H1 (cell line): ENCODE measurements around the gene CLRN1. TPM values are rescaled to one million over a fixed set of nuclear protein-coding genes. Genes with fewer than 3 reads are reported as not detected.

Source experiments
- CTCF ChIA-PET: fragments of 300-600 bp; sonication (Branson Sonifier 250); formaldehyde crosslinking; loops from one replicate; lab custom pipeline; 2021; ENCODE audit not compliant: partially characterized antibody; lab: Charles Lee
- POLR2A ChIA-PET: fragments of 300-600 bp; sonication (Branson Sonifier 250); formaldehyde crosslinking; loops from one replicate; lab custom pipeline; 2021; ENCODE audit warnings: inconsistent platforms; ENCODE audit not compliant: partially characterized antibody; lab: Charles Lee
- DNase-seq, 2 experiments: peaks; one replicate each; pipeline versions ENCODE4 v3.0.0 to v3.0.0-alpha.2; 2010 to 2022; ENCODE audit warnings: low spot score in 2 of 2, low read depth in 1 of 2, mixed read lengths in 1 of 2
- FAIRE-seq: peaks from 2 replicates; lab custom pipeline; 2011; peaks lifted over from hg19 to GRCh38; lab: Jason Lieb, UNC
- H2AFZ ChIP-seq: 2 replicates; pipeline ENCODE4 v1.8.1; 2012; ENCODE audit warnings: low read length, inconsistent platforms
- H2AK5ac ChIP-seq: 2 replicates; pipeline ENCODE4 v1.6.1; 2013; ENCODE audit warnings: low read depth, low read length
- H2BK120ac ChIP-seq: replicated peaks from 2 replicates; pipeline ENCODE3; 2013; ENCODE audit warnings: low read depth, low read length, inconsistent platforms
- H2BK12ac ChIP-seq: 2 replicates; pipeline ENCODE4 v1.6.1; 2013; ENCODE audit warnings: low read depth, low read length
- H2BK15ac ChIP-seq: 2 replicates; pipeline ENCODE4 v1.6.1; 2013; ENCODE audit warnings: low read length
- H2BK20ac ChIP-seq: 2 replicates; pipeline ENCODE4 v1.6.1; 2013; ENCODE audit warnings: low read length
- H2BK5ac ChIP-seq: 2 replicates; pipeline ENCODE4 v1.6.1; 2013; ENCODE audit warnings: low read depth, low read length
- H3K14ac ChIP-seq: 2 replicates; pipeline ENCODE4 v1.6.1; 2013; ENCODE audit warnings: inconsistent platforms; ENCODE audit not compliant: insufficient read length
- H3K18ac ChIP-seq: 2 replicates; pipeline ENCODE4 v1.6.1; 2013; ENCODE audit warnings: low read length; ENCODE audit errors: extremely low read depth
- H3K23ac ChIP-seq: 2 replicates; pipeline ENCODE4 v1.6.1; 2013; ENCODE audit warnings: inconsistent platforms; ENCODE audit not compliant: insufficient read length
- H3K23me2 ChIP-seq: 2 replicates; pipeline ENCODE4 v1.6.1; 2013; ENCODE audit warnings: low read depth, low read length
- H3K27ac ChIP-seq: 2 replicates; pipeline ENCODE4 v1.6.1; 2011; ENCODE audit warnings: low read depth, low read length, inconsistent platforms
- H3K27me3 ChIP-seq, 4 experiments: replicated peaks in 1 of 4; 1 replicate in 1 of 4; 2 replicates in 3 of 4; pipeline versions ENCODE4 v1.6.1 to v1.8.1; 2011 to 2013; ENCODE audit warnings: low read length in 3 of 4, mild to moderate bottlenecking in 3 of 4, inconsistent platforms in 2 of 4, mixed read lengths in 2 of 4, moderate library complexity in 1 of 4; ENCODE audit not compliant: control insufficient read depth in 3 of 4, insufficient read depth in 3 of 4; ENCODE audit errors: extremely low read depth in 1 of 4
- H3K36me3 ChIP-seq, 4 experiments: 2 replicates each; pipeline versions ENCODE4 v1.6.1 to v1.8.1; 2011 to 2013; ENCODE audit warnings: mild to moderate bottlenecking in 4 of 4, low read length in 3 of 4, moderate library complexity in 2 of 4, control low read depth in 1 of 4, inconsistent platforms in 1 of 4; ENCODE audit not compliant: insufficient read depth in 4 of 4, control insufficient read depth in 2 of 4
- H3K4ac ChIP-seq: replicated peaks from 2 replicates; pipeline ENCODE3; 2013; ENCODE audit warnings: low read length, low read depth, mixed read lengths, inconsistent platforms; ENCODE audit not compliant: insufficient read length
- H3K4me1 ChIP-seq, 4 experiments: replicated peaks in 1 of 4; 1 replicate in 1 of 4; 2 replicates in 3 of 4; pipeline versions ENCODE4 v1.6.1 to v1.8.1; 2011 to 2013; ENCODE audit warnings: low read length in 3 of 4, inconsistent platforms in 2 of 4, mixed read lengths in 1 of 4; ENCODE audit not compliant: insufficient read depth in 4 of 4, control insufficient read depth in 3 of 4
- H3K4me2 ChIP-seq, 2 experiments: 2 replicates each; pipeline versions ENCODE4 v1.6.1 to v1.8.1; 2011 to 2013; ENCODE audit warnings: low read depth in 2 of 2, low read length in 2 of 2, control low read depth in 1 of 2, inconsistent platforms in 1 of 2, mild to moderate bottlenecking in 1 of 2; ENCODE audit not compliant: insufficient read depth in 1 of 2
- H3K4me3 ChIP-seq, 4 experiments: fragments of 200-600, 300-600 bp in 1 of 4; sonication (generic), shearing (Covaris generic), sonication (Bioruptor Twin) in 1 of 4; 2 replicates each; pipeline versions ENCODE4 v1.5.1 to v1.8.1; 2011 to 2016; ENCODE audit warnings: low read length in 4 of 4, low read depth in 3 of 4, control low read depth in 2 of 4, inconsistent platforms in 2 of 4, mild to moderate bottlenecking in 2 of 4, mixed read lengths in 1 of 4, moderate library complexity in 1 of 4; ENCODE audit not compliant: insufficient read depth in 2 of 4; ENCODE audit errors: extremely low read depth in 1 of 4
- H3K56ac ChIP-seq: replicated peaks from 2 replicates; pipeline ENCODE3; 2013; ENCODE audit warnings: low read depth, mild to moderate bottlenecking, mixed read lengths, low read length, inconsistent platforms; ENCODE audit not compliant: insufficient read length
- H3K79me1 ChIP-seq: 2 replicates; pipeline ENCODE4 v1.6.1; 2013; ENCODE audit warnings: low read depth, low read length, control low read depth
- H3K79me2 ChIP-seq, 2 experiments: 2 replicates each; pipeline versions ENCODE4 v1.6.1 to v1.8.1; 2012 to 2013; ENCODE audit warnings: low read length in 2 of 2, mild to moderate bottlenecking in 2 of 2, inconsistent platforms in 1 of 2; ENCODE audit not compliant: insufficient read depth in 2 of 2, control insufficient read depth in 1 of 2
- H3K9ac ChIP-seq, 4 experiments: replicated peaks in 1 of 4; 1 replicate in 1 of 4; 2 replicates in 3 of 4; pipeline versions ENCODE4 v1.6.1 to v1.8.1; 2011 to 2013; ENCODE audit warnings: low read depth in 3 of 4, low read length in 3 of 4, control low read depth in 2 of 4, mild to moderate bottlenecking in 2 of 4, moderate library complexity in 2 of 4, inconsistent platforms in 1 of 4; ENCODE audit errors: extremely low read depth in 1 of 4
- H3K9me3 ChIP-seq, 2 experiments: 2 replicates each; pipeline versions ENCODE4 v1.6.1 to v1.8.1; 2012 to 2013; ENCODE audit warnings: mild to moderate bottlenecking in 2 of 2, moderate library complexity in 2 of 2, control low read depth in 1 of 2, inconsistent platforms in 1 of 2, low read depth in 1 of 2, low read length in 1 of 2, mixed read lengths in 1 of 2; ENCODE audit not compliant: insufficient read depth in 2 of 2
- H4K20me1 ChIP-seq, 2 experiments: replicated peaks in 1 of 2; 2 replicates each; pipeline versions ENCODE3 to v1.8.1; 2011 to 2013; ENCODE audit warnings: inconsistent platforms in 2 of 2, low read length in 2 of 2, mild to moderate bottlenecking in 1 of 2; ENCODE audit not compliant: insufficient read depth in 2 of 2, control insufficient read depth in 1 of 2
- H4K5ac ChIP-seq: 2 replicates; pipeline ENCODE4 v1.6.1; 2013; ENCODE audit warnings: low read length, low read depth, mixed read lengths, inconsistent platforms; ENCODE audit not compliant: insufficient read length
- H4K8ac ChIP-seq: 2 replicates; pipeline ENCODE4 v1.8.0; 2013; ENCODE audit warnings: mild to moderate bottlenecking, moderate library complexity, low read length, inconsistent platforms; ENCODE audit not compliant: insufficient read depth; ENCODE audit errors: extremely low read depth
- H4K91ac ChIP-seq: replicated peaks from 2 replicates; pipeline ENCODE3; 2013; ENCODE audit warnings: low read length, mixed read lengths, inconsistent platforms; ENCODE audit not compliant: insufficient read length
- BCL11A ChIP-seq, 2 experiments: IDR thresholded peaks; one replicate each; pipeline ENCODE4 v1.6.1; 2011; ENCODE audit warnings: low read depth in 2 of 2, low read length in 2 of 2, mild to moderate bottlenecking in 2 of 2
- CHD1 ChIP-seq: IDR thresholded peaks from 2 replicates; pipeline ENCODE4 v1.6.1; 2012; ENCODE audit warnings: low read depth, low read length, improper control_type of control experiment
- NANOG ChIP-seq: IDR thresholded peaks from 2 replicates; pipeline ENCODE4 v1.6.1; 2011; ENCODE audit warnings: low read length, low read depth, mild to moderate bottlenecking, inconsistent platforms; ENCODE audit not compliant: insufficient read depth, poor library complexity, severe bottlenecking
- RBBP5 ChIP-seq: IDR thresholded peaks from 2 replicates; pipeline ENCODE4 v1.7.1; 2012; ENCODE audit warnings: low read depth, mild to moderate bottlenecking, inconsistent platforms, low read length, moderate library complexity, borderline replicate concordance
- RNF2 ChIP-seq: fragments of 200-900, 300-1000 bp; sonication (generic); IDR thresholded peaks from 2 replicates; pipeline ENCODE4 v1.7.1; 2016; ENCODE audit warnings: borderline replicate concordance, low read depth, mild to moderate bottlenecking, antibody characterized with exemption, low read length; ENCODE audit not compliant: poor library complexity, severe bottlenecking; ENCODE audit errors: missing control alignments
- SRF ChIP-seq: IDR thresholded peaks from 2 replicates; pipeline ENCODE4 v1.6.1; 2011; ENCODE audit warnings: mild to moderate bottlenecking, low read depth, low read length, moderate library complexity
- TAF7 ChIP-seq: optimal IDR thresholded peaks from 2 replicates; pipeline ENCODE3; 2011; ENCODE audit warnings: low read depth, mild to moderate bottlenecking, inconsistent platforms, low read length, moderate library complexity, borderline replicate concordance
- TBP ChIP-seq: IDR thresholded peaks from 2 replicates; pipeline ENCODE4 v1.6.1; 2011; ENCODE audit warnings: low read depth, low read length, improper control_type of control experiment
- TCF12 ChIP-seq: IDR thresholded peaks from 2 replicates; pipeline ENCODE4 v1.6.1; 2011; ENCODE audit warnings: low read depth, mild to moderate bottlenecking, low read length
- USF2 ChIP-seq: IDR thresholded peaks from 2 replicates; pipeline ENCODE4 v1.6.1; 2011; ENCODE audit warnings: low read length, improper control_type of control experiment
- WGBS, 2 experiments: shearing (Covaris generic) in 1 of 2; methylation state at CpG; one replicate each; pipeline versions ENCODE4 v1.1.6 to v1.1.7; 2013 to 2015; ENCODE audit warnings: low lambda C conversion rate in 2 of 2, mixed read lengths in 2 of 2, inconsistent platforms in 1 of 2, low coverage in 1 of 2, missing lambda C conversion rate in 1 of 2; ENCODE audit not compliant: insufficient replicate concordance in 2 of 2, insufficient coverage in 1 of 2, insufficient read length in 1 of 2; ENCODE audit errors: extremely low coverage in 1 of 2, missing lambda C conversion rate in 1 of 2; 5-methylcytosine and 5-hydroxymethylcytosine counted together
- polyA plus RNA-seq, 7 experiments: library from polyadenylated mRNA; depleted of rRNA in 3 of 7; stranded (reverse) in 5 of 7; unstranded in 2 of 7; fragments of >200 nt in 5 of 7; fragments of 200-250 nt in 2 of 7; gene quantifications; 1 replicate in 5 of 7; 2 replicates in 1 of 7; 4 replicates in 1 of 7; pipeline versions ENCODE4 v1.2.1 to v1.2.3, GENCODE V29; 2011 to 2013; ENCODE audit warnings: missing spikeins in 2 of 7, mixed read lengths in 2 of 7
- total RNA-seq: library from RNA; stranded (reverse); fragmentation: NEBNext Ultra II Directional; extraction: Animal tissue kit (Norgen Biotek cat#: 25700); gene quantifications from 2 replicates; pipeline ENCODE4 v1.2.1, GENCODE V29; 2021

CLRN1 gene
- total and polyA plus RNA-seq, 2 of the 8 experiments (the other 6 are each of a cell fraction or from before 2014, with no cell fraction given) = 0.20 to 0.35 TPM

DNA sequence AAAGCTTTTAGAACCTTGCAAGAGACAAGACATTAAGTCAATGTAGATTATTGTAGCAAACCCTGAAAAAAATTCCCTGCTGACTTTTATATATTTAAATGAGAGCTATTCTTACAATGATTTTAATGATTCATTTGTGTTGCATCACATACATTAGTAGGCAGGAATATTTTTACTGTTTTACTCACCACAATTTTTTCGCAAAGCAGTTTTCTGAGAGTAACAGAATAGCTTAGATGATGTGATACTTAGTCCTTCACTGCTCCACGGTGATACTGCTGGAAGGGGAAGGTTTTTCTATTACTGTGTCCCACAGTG lies 43.9 kb upstream of the CLRN1 start:
- DNase-seq = no peak
- Histone ChIP-seq H2AFZ (no peak overlapping the region), H3K23me2 (no peaks in the 10 kb centered on the region)

More for the DNA sequence above, 43.9 kb upstream of the CLRN1 start:
- WGBS, 2 experiments = 94% methylated on average over 2 of the region's 2 CpGs; no CpG with 5 or more reads in 1 of the 2 experiments
- H3K4me2 ChIP-seq = no peak overlapping the region
- no peaks in the 10 kb centered on the region for H3K36me3 ChIP-seq
- H3K56ac ChIP-seq = no peak overlapping the region
- no peak overlapping the region for H4K8ac ChIP-seq
- FAIRE-seq = no peak
- no peak overlapping the region for H3K4me3 ChIP-seq
- H4K5ac ChIP-seq = no peak overlapping the region
- H3K23ac ChIP-seq = no peak overlapping the region
- H3K79me1 ChIP-seq = no peaks in the 10 kb centered on the region
- H2BK15ac ChIP-seq = no peak overlapping the region
- H3K4ac ChIP-seq = no peak overlapping the region
- no peak overlapping the region for H4K91ac ChIP-seq
- H2BK120ac ChIP-seq = no peak overlapping the region
- H3K18ac ChIP-seq = no peak overlapping the region
- no peaks in the 10 kb centered on the region for H4K20me1 ChIP-seq
- H3K27ac ChIP-seq = no peak overlapping the region
- H3K9me3 ChIP-seq = no peaks in the 10 kb centered on the region
- no peak overlapping the region for H2BK20ac ChIP-seq
- no peak overlapping the region for H3K9ac ChIP-seq
- H2BK5ac ChIP-seq = no peak overlapping the region
- H3K4me1 ChIP-seq = peaks cover 0 to 2% (median 0%) of the 10 kb centered on the region in 4 experiments; a peak in 1 of 7 replicates
- ChIA-PET CTCF (interaction anchor here (0.8 to 1.4 kb wide), 7 partner anchors 9 to 130 kb away, joined by 3 to 5 read pairs (median 4); no protein-coding TSS in a partner anchor), POLR2A (no interaction called here)
- no peak overlapping the region for H3K14ac ChIP-seq
- H2BK12ac ChIP-seq = no peak overlapping the region
- H3K27me3 ChIP-seq = no peaks in the 10 kb centered on the region
- TF ChIP-seq USF2 = no peak
- TF ChIP-seq RNF2 = no peak
- TF ChIP-seq RBBP5 = no peak
- TF ChIP-seq TAF7 = no peak
- no peak for TF ChIP-seq BCL11A (IDR thresholded peaks at IDR 0.05; ENCODE audit: low read depth in 2 of 2, low read length in 2 of 2)
- no peak for TF ChIP-seq TBP
- no peak for TF ChIP-seq TCF12
- TF ChIP-seq SRF = no peak
- TF ChIP-seq NANOG = no peak
- no peak for TF ChIP-seq CHD1
- no peaks in the 10 kb centered on the region for H3K79me2 ChIP-seq
- H2AK5ac ChIP-seq = no peak overlapping the region
